MM.1S (cell line): ENCODE data around the gene ABHD1.

ENCODE experiments used
- DNase-seq: peaks from one replicate; pipeline ENCODE4 v3.0.0-alpha.2; 2015
- H2AFZ ChIP-seq: fragments of 300-600 bp; sonication (generic); 2 replicates; pipeline ENCODE4 v1.6.0; 2016; ENCODE audit warnings: antibody characterized with exemption, low read length
- H3F3A ChIP-seq: fragments of 300-600 bp; sonication (generic); 2 replicates; pipeline ENCODE4 v1.6.1; 2016; ENCODE audit warnings: mild to moderate bottlenecking, antibody characterized with exemption, low read length, moderate library complexity, mixed read lengths; ENCODE audit not compliant: insufficient read depth
- H3K27ac ChIP-seq: fragments of 300-600 bp; sonication (generic); 2 replicates; pipeline ENCODE4 v1.5.1; 2016; ENCODE audit warnings: mild to moderate bottlenecking, low read length
- H3K27me3 ChIP-seq: fragments of 300-600 bp; sonication (generic); replicated peaks from 2 replicates; pipeline ENCODE4 v1.6.0; 2016; ENCODE audit warnings: low read length; ENCODE audit not compliant: insufficient read depth
- H3K36me3 ChIP-seq: fragments of 300-600 bp; sonication (generic); replicated peaks from 2 replicates; pipeline ENCODE4 v1.6.1; 2016; ENCODE audit warnings: mild to moderate bottlenecking, low read length, mixed read lengths; ENCODE audit not compliant: insufficient read depth
- H3K4me1 ChIP-seq: fragments of 300-600 bp; sonication (generic); 2 replicates; pipeline ENCODE4 v1.6.1; 2016; ENCODE audit warnings: low read length, mixed read lengths
- H3K4me2 ChIP-seq: fragments of 300-600 bp; sonication (generic); 2 replicates; pipeline ENCODE4 v1.6.0; 2016; ENCODE audit warnings: low read depth, low read length
- H3K4me3 ChIP-seq: fragments of 300-600 bp; sonication (generic); 2 replicates; pipeline ENCODE4 v1.5.1; 2016; ENCODE audit warnings: low read length, mixed read lengths
- H3K79me2 ChIP-seq: fragments of 300-600 bp; sonication (generic); 2 replicates; pipeline ENCODE4 v1.6.1; 2016; ENCODE audit warnings: mixed run types, low read length, mixed read lengths
- H3K9ac ChIP-seq: fragments of 300-600 bp; sonication (generic); 2 replicates; pipeline ENCODE4 v1.6.1; 2016; ENCODE audit warnings: low read length, mixed read lengths
- H3K9me2 ChIP-seq: fragments of 300-600 bp; sonication (generic); replicated peaks from 2 replicates; pipeline ENCODE4 v1.6.1; 2016; ENCODE audit warnings: mild to moderate bottlenecking, low read length, mixed read lengths; ENCODE audit not compliant: insufficient read depth
- H3K9me3 ChIP-seq: fragments of 300-600 bp; sonication (generic); replicated peaks from 2 replicates; pipeline ENCODE4 v1.6.1; 2016; ENCODE audit warnings: mild to moderate bottlenecking, low read length, mixed read lengths; ENCODE audit not compliant: insufficient read depth
- H4K20me1 ChIP-seq: fragments of 300-600 bp; sonication (generic); 2 replicates; pipeline ENCODE4 v1.6.1; 2016; ENCODE audit warnings: mild to moderate bottlenecking, low read length, moderate library complexity, mixed read lengths; ENCODE audit not compliant: insufficient read depth
- EZH2 ChIP-seq: fragments of 300-600 bp; sonication (generic); optimal IDR thresholded peaks from 2 replicates; pipeline ENCODE3; 2017; ENCODE audit warnings: low read depth, mild to moderate bottlenecking, antibody characterized with exemption, low read length, mixed read lengths
- EZH2phosphoT487 ChIP-seq: fragments of 300-600 bp; sonication (generic); IDR thresholded peaks from 2 replicates; pipeline ENCODE4 v1.6.1; 2018; ENCODE audit warnings: antibody characterized with exemption, low read length
- TF ChIP-seq, protein P1 (sequence below): fragments of 300-600 bp; sonication (generic); IDR thresholded peaks from 2 replicates; pipeline ENCODE4 v1.5.1; 2016; ENCODE audit warnings: antibody characterized with exemption, low read length, mixed read lengths

ABHD1 gene

DNA sequence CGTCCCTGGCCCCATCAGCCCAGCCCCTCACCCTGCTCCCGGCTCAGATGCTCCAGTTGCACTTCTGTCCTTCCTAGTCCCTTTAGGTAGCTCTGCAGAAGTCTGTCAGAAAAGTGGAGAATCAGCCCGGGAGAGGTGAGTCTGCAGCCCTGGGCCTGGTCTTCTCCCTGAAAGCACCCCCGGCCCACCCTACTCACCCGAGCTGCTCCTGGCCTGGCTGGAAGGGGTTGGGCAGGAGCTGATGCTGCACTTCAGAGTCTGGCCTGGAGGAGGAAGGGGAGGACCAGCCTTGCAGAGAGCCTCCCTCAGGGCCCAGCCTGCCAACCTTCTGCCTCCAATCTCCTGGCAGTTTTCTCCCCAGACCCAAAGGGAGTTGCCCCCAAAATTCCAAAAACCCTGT, 21.3 kb upstream of the ABHD1 start:
- no peak overlapping the region for H3K9ac ChIP-seq
- no peaks in the 10 kb centered on the region for H3K27me3 ChIP-seq
- no peak for DNase-seq
- no peaks in the 10 kb centered on the region for H3K79me2 ChIP-seq
- peaks cover 9% of the 10 kb centered on the region for H3K4me1 ChIP-seq
- H4K20me1 ChIP-seq: no peaks in the 10 kb centered on the region
- no peaks in the 10 kb centered on the region for H3K9me2 ChIP-seq
- H2AFZ ChIP-seq: no peak overlapping the region
- no peak overlapping the region for H3K4me2 ChIP-seq
- H3K36me3 ChIP-seq: no peaks in the 10 kb centered on the region
- H3F3A ChIP-seq: 0 out of 2 replicates have a peak, but pooled peaks cover 4% of the 10 kb centered on the region
- H3K27ac ChIP-seq: no peak overlapping the region
- H3K4me3 ChIP-seq: no peak overlapping the region
- no peaks in the 10 kb centered on the region for H3K9me3 ChIP-seq
- TF ChIP-seq EZH2 (no peak), EZH2phosphoT487 (no peak)
- TF ChIP-seq, protein P1, sequence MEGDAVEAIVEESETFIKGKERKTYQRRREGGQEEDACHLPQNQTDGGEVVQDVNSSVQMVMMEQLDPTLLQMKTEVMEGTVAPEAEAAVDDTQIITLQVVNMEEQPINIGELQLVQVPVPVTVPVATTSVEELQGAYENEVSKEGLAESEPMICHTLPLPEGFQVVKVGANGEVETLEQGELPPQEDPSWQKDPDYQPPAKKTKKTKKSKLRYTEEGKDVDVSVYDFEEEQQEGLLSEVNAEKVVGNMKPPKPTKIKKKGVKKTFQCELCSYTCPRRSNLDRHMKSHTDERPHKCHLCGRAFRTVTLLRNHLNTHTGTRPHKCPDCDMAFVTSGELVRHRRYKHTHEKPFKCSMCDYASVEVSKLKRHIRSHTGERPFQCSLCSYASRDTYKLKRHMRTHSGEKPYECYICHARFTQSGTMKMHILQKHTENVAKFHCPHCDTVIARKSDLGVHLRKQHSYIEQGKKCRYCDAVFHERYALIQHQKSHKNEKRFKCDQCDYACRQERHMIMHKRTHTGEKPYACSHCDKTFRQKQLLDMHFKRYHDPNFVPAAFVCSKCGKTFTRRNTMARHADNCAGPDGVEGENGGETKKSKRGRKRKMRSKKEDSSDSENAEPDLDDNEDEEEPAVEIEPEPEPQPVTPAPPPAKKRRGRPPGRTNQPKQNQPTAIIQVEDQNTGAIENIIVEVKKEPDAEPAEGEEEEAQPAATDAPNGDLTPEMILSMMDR: no peak

GRCh38 chr2:27105981-27106380, 17.6 kb upstream of the ABHD1 start:
- no peaks in the 10 kb centered on the region for H3K36me3 ChIP-seq
- H4K20me1 ChIP-seq: no peaks in the 10 kb centered on the region
- no peak for DNase-seq
- H3K9me3 ChIP-seq: no peaks in the 10 kb centered on the region
- H3K9me2 ChIP-seq: no peaks in the 10 kb centered on the region
- 0 out of 2 replicates have a peak, but pooled peaks cover 4% of the 10 kb centered on the region for H3F3A ChIP-seq
- H3K4me3 ChIP-seq: no peak overlapping the region
- no peaks in the 10 kb centered on the region for H3K79me2 ChIP-seq
- peaks cover 9% of the 10 kb centered on the region for H3K4me1 ChIP-seq
- no peak overlapping the region for H3K27ac ChIP-seq
- no peak overlapping the region for H3K9ac ChIP-seq
- TF ChIP-seq EZH2phosphoT487: no peak
- TF ChIP-seq EZH2: no peak
- TF ChIP-seq, protein P1: no peak
- no peaks in the 10 kb centered on the region for H3K27me3 ChIP-seq
- no peak overlapping the region; the same call in 1 of the 2 replicates for H3K4me2 ChIP-seq
- no peak overlapping the region for H2AFZ ChIP-seq

DNA sequence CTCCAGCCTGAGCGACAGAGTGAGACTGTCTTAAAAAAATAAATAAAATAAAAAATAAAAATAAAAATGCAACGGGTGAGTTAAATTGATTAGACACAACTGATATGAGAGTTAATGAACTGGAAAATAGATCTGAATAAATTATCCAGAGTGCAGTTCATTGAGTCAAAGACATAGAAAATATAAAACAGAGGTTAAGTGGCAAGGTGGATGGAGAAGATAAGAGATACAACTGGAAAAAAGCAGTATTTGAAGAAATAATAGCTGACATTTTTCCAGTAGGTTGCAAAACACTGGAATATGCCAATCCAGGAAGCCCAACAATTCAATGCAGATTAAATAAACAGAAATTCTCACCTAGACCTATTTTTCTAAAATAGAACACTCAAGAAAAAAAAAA, 15.4 kb upstream of the ABHD1 start:
- DNase-seq: no peak
- Histone ChIP-seq H3K79me2 (no peaks in the 10 kb centered on the region), H3K9me3 (no peaks in the 10 kb centered on the region), H3K4me2 (no peak overlapping the region), H3K4me3 (no peak overlapping the region), H3K9ac (no peak overlapping the region), H4K20me1 (no peaks in the 10 kb centered on the region), H3K27me3 (no peaks in the 10 kb centered on the region), H3K4me1 (peaks cover 9% of the 10 kb centered on the region), H3K9me2 (no peaks in the 10 kb centered on the region), H3K36me3 (no peaks in the 10 kb centered on the region), H2AFZ (no peak overlapping the region), H3F3A (0 out of 2 replicates have a peak, but pooled peaks cover 4% of the 10 kb centered on the region), H3K27ac (no peak overlapping the region)
- no peak for TF ChIP-seq EZH2
- TF ChIP-seq, protein P1: no peak
- TF ChIP-seq EZH2phosphoT487: no peak
